GM18873 (cell line): ENCODE results near the gene EEFSEC.

Source experiments
- ATAC-seq: cut with Tn5 transposase; IDR thresholded peaks from one replicate; pipeline ENCODE4 v1.9.1; 2021; ENCODE audit warnings: mild to moderate bottlenecking, moderate library complexity, moderate number of reproducible peaks; ENCODE audit not compliant: unreplicated experiment, low FRiP score

The EEFSEC gene

DNA sequence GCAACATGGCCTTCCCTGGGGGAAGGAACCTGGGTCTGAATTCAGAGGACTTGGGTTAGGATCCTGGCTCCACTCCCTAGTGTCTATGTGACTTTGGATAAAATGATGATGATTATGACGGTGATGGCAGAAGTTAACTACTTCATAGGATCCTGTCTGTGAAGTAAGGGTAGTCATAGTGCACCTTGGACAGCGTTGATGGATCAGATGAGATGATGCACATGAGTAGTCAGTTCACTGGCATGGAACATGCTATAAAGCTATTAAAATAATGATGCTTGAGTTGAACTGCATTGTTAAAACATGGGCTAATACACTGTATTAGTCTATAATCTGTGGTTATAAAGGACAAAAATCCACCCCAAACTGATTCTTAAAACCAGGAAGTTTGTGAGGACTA, 62.0 kb downstream of the EEFSEC start:
- no peak for ATAC-seq

DNA sequence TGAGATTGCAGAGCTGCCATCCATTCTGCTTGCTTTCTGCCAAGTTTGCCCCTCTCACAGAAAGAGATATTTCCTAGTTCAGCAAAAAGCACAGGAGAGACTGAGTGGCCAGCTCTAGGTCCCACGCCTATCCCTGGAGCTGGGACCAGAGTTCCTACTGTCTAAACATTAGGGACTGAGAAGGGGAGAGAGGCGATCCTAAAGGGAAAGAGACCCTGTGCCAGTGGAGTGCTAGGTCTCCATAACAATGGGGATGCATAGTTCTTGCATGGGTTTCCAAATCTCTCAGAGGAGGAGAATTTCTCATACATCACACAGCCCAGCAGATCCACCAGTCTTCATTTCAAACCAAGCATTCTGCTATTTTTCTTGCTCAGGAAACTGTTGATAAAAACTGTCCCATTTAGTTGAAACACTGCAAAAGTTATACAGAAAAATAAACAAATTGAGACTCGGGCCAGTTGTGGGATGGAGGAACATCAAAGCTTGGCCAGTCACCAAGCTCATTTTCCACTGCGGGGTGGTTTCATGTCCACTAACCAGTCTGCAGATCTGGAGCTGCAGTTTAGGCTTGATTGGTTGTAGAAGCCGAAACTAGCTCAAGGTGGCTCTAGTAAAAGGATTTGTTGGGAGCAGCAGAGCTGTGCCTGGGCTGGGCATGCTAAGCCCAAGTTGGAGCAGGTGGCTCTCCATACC, 62.7 kb downstream of the EEFSEC start:
- no peak for ATAC-seq

DNA sequence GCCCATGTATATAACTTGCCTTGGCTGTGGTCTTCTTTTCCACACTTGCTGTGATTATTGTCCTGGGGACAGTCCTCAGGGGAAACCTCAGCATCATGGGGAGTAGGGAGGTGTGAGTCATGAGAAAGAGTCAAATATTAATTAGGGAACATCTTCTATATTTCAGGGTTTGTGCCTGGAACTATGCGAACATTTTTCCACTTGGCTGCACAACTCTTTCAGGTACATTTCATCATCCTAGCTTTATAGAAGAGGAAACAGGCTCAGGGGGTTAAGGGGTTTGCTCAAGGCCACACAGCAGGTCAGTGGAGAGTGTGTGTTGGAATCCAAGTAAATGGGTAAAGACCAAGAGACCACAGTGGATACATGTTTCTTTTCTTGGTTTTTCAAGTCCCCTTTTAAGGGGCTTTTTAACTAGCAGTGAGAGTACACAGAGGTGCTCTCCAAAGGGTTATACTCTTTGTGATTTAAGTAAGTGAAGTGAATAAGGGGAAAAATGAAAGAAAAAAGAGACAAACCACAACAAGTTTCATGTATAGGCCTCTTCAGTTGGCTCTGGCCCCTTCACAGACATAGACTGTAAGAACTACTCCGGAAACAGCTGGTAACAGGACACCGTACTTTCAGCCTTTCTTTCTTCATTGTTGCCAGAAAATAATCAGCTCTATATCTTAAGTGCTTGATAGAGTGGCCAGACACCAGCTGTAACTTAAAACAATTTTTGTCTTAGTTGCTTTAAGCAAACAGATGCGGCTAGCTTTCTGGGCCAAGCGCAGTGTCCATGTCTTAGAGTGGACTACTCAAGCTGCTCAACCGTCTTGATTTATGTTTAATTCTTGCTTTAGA, 64.6 kb downstream of the EEFSEC start:
- no peak for ATAC-seq

GRCh38 chr3:128218548-128219257, 65.4 kb downstream of the EEFSEC start:
- ATAC-seq, result no peak

DNA sequence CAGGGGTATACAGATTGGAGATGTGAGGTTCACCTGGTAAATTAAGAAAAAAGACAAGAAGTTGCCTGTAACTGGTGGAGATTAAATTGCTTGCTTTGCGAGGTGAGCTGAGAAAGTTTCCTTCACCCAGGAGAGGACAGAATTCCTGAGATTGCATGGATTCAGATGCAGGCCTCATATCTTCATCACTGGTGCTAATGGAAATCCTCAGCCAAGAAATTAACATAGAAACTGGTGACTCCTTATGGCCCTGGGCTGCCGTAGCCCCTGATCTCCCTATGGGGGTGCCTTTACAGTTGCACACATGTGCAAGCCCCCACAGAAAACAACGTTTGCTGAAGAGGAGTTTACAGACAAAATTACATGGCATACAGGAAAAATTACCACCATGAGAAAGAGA, 68.0 kb downstream of the EEFSEC start:
- ATAC-seq, result no peak

DNA sequence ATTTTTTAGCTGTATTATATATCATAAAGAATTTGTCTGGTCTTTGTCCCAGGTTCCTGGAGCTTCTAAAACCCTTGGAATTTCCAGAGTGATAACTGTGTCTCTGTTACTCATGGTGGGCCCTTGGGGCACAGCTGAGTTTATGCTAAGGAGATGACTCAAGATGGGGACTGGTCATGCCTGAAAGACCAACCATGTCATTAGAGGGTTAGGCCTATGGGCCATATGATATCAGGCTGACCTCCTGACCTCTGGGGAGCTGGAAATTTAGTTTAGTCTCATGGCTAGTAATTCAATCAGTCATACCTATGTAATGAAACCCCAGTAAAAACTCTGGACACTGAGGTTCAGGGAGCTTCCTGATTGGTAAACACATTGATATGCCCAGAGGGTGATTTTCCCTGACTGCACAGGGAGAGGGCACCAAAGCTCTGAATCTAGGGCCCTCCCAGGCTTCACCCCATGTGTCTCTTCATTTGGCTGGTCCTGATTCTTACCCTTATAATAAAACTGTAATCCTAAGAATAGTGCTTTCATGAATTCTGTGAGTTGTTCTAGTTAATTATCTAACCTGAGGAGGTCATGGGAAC, 69.6 kb downstream of the EEFSEC start:
- ATAC-seq, result no peak

DNA sequence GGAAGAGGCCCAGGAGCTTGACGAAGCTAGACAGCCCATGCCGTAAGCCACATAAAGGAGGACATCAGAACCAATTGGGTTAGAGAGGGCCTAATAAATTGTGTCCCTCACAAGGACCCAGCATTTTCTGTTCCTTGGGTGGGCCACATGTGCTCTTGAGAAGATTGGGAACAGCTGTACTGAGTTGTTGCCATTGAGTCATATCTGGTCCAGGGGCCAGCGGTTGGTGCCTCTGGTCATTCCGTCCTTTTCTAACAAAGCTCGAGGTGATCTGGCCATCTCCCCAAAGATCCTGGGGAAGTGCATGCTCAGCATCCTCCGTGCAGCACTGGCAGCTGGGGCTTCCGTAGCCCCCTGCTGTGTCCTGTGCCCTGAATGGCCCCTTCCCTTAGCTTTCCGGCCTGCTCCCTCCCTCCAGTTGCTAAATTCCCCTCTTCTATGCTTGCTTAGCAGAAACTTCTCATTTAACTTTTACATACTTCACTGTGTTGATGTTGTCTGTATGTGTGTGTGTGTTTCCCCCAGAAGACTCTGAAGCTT, 73.0 kb downstream of the EEFSEC start:
- ATAC-seq, result no peak

GRCh38 chr3:128226795-128227395, 73.6 kb downstream of the EEFSEC start:
- no peak for ATAC-seq

DNA sequence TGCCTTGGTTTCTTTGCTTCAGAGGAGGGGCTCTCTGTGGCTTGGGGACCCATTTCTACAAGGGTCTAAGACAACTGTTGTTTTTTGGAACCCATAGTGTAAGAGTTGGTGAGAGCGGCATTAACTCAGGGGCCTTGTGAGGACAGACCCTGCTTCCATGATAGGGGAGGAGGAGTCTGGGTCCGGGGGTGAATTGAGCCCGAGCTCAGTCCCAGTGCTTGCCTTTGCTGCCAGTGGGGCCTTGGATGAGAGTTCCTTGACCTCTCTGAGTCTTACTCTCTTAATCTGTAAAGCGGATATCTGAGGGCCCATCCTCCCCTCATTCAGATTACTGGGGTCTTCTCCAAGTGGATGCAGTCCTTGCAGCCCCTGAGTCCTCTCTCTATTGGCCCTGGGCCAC, 74.2 kb downstream of the EEFSEC start:
- ATAC-seq, result no peak

DNA sequence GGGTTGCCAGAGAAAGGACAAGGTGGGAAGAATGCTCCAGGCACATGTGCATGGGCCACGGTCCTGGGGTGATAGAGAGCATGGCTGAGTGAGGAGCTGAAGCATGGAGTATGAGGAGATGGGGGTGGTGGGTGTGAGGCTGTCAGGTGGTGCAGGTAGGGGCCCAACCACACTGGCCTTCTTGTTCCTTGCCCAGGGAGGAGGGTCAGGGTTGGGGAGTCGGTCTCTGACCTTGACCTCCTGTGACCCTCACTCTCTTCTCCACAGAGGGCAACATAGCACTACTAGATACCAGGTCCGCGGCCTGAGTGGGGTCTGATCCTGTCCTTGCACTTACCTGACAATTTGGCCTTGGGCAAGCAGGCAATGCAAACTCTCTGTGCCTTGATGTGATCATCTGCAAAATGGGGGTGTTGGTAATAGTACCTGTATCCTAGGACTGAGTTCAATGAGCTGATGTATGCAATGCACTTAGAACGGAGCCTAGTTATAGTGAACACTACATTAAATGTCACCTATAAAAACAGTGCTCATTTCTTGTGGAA, 75.2 kb downstream of the EEFSEC start:
- no peak for ATAC-seq

DNA sequence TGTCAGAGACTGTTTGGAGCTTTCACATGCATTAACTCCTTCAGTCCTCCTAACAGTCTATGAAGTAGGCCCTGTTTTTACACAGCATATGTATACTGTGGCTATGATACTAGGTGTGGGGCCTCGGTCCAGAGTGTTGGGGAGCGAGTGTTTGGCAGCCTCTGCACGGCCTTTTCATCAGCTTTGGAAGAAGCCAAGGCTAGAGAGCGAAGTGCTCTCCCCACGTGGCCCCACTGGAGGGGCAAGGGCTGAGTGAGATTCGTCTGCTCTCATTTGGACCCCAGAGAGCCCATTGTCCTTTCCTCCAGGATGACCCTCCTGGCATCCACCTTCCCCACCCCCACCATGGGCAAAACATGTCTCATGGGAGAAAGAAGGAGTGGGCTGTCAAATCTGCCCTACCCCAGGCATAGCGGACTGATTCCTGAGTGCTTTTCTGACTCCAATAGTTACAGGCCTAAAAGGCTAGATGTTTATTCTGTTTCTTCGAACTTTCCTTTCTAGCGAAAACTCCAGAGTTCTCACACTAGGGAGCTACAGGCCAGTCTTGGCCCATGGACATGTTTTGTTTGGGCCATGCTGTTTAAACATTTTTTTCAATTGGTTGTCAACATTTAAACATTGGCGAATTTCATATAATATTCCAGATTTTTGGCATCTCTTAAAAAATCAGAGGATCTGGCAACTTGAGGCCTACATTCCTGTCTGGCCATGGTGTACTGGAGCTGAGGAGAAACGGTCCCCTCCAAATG, 76.0 kb downstream of the EEFSEC start:
- no peak for ATAC-seq

DNA sequence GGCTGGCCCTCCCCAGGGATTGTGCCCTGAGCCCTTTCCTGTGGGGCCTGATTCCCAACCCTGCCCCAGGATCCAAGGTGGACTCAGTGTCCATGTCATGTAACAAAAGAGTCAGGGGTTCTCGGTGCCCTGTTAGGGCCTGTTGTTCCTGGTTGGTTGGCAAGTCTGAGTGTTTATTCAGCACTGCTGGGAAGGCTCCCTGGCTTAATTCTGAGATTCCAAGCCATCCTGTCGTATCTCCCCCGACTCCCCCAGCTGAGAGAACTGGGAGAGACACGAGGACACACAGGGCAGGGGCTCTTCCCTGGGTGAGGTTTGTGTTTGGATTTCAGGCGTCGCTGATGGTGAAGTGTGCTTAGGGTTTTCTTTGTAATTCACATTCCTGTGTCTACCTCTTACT, 78.3 kb downstream of the EEFSEC start:
- no peak for ATAC-seq

DNA sequence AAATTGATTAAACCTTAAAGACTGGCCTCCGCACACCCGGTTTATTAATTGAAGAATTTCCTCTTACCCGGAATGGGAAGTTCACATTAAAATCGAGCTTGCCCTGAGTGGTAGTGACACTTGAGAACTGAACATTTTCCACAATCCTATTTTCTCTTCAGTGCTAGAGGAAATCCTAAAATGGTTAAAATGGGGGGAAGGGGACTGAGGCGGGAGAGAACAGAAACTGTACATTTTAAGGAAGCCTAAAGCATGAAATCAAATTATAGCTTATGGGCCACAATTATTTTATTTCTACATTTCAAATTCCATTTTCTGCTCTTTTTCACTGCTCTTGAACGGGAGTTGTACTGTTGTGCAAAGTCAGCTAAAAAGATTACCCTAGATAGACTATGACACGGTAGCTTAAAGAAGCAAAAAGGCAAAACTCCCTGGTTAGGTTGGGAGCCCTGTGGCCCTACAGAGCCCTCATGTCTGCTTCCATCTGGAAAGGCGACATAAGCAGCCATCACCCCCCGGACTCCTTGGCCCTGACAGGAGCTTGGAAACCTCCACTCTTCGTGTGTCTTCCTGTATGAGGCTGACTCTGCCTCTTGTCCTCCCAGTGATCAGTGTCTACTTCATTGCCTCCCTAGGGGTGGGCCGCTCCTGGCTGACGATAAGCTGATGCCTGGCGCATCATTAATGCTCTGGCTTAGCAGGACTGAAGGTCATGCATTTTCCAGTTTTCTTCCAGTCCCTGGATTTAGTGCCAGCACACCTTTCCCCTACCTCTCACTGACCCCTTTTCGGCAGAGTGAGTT, 79.3 kb downstream of the EEFSEC start:
- no peak for ATAC-seq

GRCh38 chr3:128235207-128235926, 82.1 kb downstream of the EEFSEC start:
- ATAC-seq, result no peak

DNA sequence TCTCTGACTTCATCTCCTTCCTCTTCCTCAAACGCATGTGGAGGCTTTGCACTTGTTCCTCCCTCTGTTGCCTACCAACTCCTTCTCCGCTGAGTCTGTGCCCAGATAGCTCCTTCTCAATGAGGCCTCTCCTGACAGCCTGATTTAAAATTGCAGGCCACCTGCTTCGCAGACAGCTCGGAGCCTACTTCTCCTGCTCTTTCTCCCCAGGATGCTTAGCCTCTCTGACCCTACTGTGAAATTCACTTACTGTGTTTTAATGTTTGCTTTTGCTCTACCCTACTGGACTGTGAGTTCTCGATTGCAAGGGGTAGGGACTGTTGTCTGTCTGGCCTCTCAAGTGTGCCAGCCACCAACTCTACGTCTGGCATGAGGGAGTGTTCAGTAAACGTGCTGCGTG, 83.4 kb downstream of the EEFSEC start:
- no peak for ATAC-seq

- ATAC-seq, result no peak
Measured at GRCh38 chr3:128237348-128238183, 84.3 kb downstream of the EEFSEC start.

DNA sequence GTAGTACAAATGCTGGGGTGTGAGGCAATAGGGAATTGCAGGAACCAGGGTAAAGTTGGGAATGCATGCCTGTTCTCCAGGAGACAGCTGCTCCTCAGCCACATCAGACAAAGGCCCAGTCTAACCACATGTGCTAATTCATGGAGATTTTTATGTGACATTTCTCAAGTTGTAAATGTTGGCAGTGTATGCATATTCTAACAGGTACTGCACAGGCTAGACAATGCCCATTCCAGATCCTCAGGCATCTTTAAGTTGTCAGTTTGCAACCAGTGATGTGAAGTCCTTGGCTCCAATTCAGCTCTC, 84.9 kb downstream of the EEFSEC start:
- ATAC-seq, result no peak
